ENCODE results near the gene ST8SIA6.
A peak's percentile ranks its signal among the peaks of the same experiment; 100 is the strongest.
"Not testable (repeated sequence)": the region's sequence is repeated elsewhere in the genome, so short reads cannot be mapped to it uniquely, and the experiment has no call there.

The ST8SIA6 gene

DNA sequence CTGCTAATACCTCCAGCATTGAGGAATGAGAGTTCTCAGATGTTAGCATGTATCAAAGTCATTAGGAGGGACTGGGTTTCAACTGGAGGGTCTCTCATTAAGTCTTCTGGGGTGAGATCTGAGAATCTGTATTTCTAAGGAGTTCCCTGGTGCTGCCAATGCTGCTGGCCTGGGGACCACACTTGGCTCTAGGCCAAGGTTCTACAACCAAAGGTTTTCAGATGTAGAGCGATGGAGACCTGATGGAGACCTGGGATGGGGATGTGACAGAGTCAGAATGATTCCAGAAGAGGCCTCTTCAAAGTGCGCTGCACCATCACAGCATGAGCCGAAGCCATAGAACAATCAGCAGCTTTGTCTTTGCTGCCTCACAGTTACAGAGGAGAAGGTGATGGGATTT is 27.2 kb downstream of the ST8SIA6 start:
- DNase-seq (ENCODE audit: low spot score) = no peak

DNA sequence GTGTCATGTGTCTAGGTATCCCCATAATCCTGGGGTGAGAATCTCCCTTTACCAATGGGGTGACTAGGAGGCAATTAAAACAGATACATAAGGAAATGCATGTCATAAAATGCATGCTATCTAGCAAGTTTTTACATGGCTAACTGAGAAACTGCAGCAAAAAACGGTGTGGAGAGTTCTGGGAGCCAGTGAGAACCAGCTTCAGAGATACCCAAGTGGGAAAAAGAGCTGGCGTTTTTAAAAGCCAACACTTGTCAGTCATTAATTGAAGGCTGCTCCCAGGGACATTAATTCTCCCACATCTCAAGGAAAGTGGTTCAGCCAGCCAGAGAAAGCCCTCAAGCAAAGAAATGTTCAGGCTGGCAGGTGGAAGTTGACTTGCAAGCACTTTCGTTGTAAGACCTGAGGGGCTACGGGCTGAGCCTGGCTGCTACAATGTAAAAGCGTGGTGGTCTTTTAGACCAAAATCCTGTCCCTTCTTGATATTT is 28.1 kb downstream of the ST8SIA6 start:
- DNase-seq (ENCODE audit: low spot score) = no peak

DNA sequence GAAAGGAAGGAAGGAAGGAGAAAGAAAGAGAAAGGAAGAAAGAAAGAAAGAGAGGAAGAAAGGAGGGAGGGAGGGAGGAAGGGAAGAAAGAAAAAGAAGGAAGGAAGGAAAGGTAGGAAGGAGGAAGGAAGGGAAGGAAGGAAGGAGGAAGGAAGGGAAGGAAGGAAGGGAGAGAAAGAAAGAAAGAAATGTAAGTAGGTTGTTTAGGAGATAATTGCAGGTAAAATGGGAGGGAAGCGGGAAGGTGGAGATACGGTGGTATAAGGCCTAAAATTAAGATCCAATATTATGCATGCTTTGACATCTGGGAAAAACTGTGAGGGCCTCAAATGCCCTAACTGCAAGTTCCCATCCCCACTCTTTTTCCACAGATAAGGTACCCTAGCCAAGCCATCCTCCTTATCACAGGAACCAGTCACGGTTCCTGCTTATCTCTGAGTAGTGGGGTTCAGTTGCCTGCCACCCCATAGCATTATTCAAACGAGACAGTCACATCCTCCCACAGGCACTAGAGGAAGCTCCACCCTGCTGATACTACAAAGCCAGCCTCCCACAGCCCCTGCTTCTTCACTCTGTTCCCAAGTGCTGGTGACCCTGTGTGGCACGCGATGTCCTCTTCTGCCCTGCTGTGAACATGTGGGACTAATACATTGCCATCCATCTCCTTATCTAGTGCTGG is 28.7 kb downstream of the ST8SIA6 start:
- DNase-seq (ENCODE audit: low spot score) = no peak

DNA sequence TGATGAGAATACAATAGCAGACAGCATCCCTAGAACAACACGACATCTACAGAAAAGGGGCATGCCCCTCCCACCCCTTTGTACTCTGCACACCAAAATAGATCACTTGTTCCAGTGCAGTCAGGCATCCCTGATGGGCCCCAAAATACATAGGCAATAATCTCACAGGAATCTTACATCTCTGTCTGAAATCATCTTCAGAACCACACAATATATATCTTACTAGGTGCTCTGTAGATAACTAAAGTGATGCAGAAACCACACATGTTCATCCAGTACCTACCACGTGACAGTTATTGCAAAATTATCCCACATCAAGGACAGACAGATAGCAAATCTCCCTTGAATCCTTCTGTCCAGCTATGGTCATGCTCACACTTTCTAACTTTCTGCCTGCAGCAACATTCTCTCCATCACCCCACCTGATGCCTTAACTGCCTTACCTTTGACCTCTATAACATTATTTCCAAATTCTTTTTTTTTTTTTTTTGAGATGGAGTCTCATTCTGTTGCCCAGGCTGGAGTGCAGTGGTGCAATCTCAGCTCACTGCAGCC is 30.7 kb downstream of the ST8SIA6 start:
- no peak for DNase-seq (ENCODE audit: low spot score)

DNA sequence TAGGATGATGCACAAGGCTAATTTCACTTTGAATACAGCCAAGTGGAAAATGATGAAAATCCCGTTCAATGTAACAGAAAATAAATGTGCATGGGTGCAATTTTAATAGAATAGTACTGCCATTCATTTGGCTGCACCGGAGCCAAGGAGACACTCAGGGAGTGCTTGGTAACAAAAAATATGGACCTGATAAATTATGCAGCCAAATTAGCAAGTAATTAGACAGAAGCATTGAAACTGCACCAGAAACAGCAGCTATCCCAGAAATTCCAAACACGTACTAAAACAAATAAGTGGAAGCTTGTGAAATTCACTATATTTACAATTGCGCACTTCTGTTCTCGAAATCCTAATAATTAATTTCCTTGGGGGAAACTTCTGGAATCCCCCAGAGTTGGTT is 31.5 kb downstream of the ST8SIA6 start:
- no peak for DNase-seq (ENCODE audit: low spot score)

DNA sequence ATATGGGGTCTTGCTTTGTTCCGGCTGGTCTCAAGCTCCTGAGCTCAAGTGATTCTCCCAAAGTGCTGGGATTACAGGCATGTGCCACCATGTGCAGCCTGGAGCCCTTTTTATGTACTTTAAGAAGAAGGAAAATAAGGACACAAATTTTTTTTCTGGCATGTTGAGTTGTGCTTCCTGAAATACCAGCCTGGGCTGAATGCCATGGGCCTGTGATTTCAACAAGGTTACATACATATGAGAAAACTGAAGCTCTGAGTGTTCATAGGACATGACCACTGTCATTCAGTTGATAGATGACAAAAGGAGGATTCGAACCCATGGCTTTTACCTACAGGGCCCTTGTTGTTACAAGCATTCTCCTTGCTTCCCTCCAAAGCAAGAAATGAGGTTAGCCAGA is 36.1 kb downstream of the ST8SIA6 start:
- no peak for DNase-seq (ENCODE audit: low spot score)

DNA sequence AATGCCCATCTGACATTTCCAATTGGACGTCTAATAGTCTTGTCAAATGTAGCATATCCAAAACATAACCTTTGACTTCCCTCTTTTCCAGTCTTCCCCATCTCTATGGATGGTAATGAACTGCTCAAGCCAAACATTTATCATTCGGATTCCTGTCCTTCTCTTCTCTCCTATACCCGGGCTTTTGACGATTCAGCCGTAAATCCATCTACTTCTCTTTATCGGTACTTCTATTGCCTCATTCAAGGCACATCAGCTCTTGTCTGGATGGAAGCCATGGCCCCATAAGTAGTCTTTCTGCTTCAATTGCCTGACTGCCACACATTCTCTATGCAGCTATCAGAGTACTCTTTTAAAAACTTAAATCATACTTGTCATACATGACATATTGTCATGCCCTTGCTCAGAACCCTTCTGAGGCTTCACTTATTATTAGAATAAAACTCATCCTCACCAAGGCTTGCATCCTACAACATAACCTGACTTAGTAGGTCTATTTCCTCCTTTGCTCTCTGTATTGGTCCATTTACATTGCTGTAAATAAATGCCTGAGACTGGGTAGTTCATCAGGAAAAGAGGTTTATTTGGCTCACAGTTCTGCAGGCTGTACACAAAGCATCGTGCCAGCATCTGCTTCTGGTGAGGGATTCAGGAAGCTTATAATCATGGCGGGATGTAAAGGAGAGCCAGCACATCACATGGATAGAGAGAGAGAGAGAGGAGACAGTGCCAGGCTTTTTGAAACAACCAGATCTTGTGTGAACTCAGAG is 37.8 kb downstream of the ST8SIA6 start:
- no peak for DNase-seq (ENCODE audit: low spot score)

DNA sequence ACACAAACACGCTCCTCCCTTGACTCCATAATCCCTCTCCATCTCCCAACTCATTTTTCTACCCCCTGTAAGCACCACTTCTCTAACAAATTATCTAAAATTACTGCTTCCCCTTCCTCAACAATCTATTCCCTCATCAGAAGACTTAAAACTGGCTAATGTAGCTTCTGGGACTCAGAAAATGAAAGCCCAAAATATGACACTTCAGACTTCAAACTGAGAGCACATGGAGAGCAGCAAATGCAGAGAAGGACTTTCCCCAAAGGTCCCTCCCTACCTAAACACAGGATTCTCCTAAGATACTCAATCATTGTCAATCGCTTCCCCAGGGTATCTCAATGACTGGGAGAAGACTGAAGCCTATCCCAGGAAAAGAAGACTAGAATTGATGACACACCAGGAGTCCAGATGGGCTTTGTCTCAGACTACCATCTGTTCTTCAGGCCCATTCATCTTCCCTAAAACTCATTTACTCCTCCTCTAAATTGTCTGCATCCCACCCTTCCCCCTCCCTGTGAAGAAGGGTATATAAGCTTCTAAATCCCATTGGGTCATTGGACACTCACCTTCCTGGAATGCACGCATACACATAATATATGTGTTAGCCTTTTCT is 39.2 kb downstream of the ST8SIA6 start:
- DNase-seq (ENCODE audit: low spot score) = no peak

DNA sequence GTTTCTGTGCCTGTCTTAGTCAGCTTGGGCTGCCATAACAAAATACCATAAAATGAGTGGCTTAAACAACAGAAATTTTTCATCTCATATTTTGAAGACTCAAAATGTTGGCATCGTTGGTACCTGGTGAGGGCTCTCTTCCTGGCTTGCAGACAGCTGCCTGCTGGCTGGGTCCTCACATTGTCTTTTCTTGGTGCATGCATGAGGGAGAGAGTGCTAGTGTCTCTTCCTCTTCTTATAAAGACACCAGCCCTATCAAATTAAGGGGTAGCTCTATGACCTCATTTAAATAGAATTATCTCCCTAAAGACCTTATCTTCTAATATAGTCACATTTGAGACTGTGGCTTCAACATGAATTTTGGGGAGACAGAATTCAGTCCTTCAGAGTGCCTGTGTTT is 39.9 kb downstream of the ST8SIA6 start:
- no peak for DNase-seq (ENCODE audit: low spot score)

DNA sequence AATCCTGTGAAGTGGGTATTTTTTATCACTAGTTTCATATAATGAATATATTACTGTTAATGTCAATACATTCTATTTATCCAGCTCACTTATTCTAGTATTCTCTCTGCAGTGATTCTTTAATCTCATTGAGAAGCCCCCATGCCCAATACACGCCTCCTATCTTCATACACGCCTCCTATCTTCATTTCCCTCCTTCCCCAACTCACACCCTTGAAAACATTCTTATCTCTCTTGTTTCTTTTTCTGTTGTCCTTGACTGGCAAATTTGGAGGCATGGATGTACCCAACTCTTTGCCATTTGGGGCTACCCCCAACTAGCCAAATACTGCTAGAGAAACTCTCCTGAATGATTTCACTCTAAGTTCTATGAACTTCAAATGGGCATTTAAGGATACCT is 40.5 kb downstream of the ST8SIA6 start:
- DNase-seq (ENCODE audit: low spot score) = no peak

DNA sequence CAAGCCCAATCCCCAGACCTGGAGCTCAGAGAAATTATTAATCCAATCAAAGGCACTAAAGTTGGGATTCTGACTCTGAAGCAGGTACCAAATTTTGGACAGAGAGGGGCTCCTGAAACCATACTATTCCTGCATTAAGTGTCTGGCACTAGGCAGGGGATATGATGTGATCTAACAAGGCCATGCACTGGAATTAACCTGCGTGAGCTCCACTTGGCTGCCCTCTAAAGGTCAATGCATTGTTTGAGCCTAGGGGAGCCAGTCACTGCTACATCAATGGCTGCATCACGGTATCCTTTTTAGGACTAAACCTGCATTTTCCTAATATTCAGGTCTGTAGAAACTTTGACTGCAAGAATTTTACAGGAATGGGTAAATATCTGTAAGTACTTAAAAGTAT is 42.1 kb downstream of the ST8SIA6 start:
- no peak for DNase-seq (ENCODE audit: low spot score)

DNA sequence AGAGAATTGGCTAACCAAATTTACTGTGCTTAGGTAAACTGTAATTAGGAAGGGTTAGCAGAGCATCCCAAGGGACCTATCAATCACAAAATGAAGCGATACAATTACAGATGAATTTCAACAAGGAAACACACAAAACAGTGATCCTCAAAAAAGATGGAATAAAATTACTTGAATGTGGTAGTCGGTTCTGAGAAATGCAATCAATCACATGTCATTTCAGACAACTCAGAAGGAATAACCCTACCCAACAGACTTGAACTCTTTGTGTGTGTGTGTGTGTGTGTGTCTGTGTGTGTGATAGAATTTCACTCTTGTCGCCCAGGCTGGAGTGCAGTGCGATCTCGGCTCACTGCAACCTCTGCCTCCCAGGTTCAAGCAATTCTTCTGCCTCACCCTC is 43.5 kb downstream of the ST8SIA6 start:
- DNase-seq (ENCODE audit: low spot score) = no peak

DNA sequence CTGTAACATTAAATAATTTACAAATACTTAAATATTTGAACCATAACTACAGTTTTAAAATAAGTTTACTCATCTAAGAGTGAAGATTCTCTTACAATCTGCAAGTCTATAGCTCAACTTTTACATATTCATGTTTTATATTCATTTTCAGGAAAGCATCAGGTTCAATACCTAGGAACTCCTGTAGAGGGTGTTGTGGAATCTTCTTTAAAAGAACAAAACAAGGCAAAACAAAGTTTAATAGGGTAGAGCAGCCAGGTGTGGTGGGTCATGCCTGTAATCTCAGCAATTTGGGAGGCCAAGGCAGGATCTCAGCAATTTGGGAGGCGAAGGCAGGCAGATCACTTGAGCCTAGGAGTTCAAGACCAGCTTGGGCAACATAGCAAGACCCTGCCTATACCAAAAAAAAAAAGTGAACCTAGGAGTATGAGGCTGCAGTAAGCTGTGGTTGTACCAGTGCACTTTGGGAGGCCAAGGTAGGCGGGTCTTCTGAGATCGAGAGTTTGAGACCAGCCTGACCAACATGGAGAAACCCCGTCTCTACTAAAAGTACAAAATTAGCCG is 45.1 kb downstream of the ST8SIA6 start:
- DNase-seq (ENCODE audit: low spot score) = no peak

DNA sequence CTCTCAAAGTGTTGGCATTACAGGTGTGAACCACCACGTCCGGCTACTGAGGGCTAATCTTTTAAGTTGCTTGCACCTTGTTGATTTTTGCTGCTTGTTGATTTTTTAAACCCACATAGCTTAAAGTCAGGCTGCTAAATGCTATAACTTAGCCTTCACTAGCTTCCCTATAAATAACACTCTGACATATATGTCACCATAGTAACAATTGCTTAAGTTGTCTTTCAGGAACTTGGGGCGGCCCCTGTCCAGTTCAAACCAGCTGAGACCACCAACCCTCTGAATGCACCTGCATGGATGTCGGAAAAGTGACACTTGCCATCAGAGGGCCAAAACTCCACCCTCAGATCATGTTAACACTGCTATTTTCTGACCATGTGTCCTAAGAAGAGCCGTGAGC is 47.3 kb downstream of the ST8SIA6 start:
- DNase-seq (ENCODE audit: low spot score) = no peak

DNA sequence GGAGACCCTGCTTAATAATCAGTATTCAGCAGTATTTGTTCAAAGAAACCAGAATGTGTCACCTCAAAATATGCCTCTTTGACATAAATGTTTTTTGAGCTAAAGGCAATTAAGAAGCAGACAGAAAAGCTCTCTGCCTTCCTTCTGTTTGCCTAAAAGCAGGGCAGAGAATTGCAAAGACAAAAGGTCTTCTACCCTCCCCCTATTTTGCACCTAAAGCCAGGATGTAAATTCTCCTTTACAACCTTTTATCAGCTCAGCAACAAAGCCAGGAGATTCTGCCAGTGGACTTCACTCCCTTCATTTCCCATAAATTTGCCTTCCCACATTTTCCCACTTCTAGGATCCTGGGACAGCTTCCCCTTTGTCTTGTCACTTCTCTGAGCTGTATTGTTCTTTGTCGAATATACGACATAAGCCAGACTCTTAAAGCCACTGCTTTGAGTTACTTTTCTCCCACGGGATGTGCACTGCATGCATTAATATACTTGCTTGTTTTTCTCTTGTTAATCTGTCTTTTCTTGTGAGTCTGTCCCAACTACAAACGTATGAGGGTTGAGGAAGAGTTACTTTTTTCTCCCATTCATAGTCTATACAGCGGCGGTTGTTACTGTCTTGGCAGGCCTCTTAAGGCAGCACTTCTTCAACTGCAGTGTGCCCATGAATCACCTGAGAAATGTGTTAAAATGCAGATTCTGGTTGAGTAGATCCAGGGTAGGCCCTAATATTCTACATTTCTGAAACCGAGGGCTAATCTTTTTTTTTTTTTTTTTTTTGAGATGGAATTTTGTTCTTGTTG is 48.2 kb downstream of the ST8SIA6 start:
- DNase-seq (ENCODE audit: low spot score) = no peak

DNA sequence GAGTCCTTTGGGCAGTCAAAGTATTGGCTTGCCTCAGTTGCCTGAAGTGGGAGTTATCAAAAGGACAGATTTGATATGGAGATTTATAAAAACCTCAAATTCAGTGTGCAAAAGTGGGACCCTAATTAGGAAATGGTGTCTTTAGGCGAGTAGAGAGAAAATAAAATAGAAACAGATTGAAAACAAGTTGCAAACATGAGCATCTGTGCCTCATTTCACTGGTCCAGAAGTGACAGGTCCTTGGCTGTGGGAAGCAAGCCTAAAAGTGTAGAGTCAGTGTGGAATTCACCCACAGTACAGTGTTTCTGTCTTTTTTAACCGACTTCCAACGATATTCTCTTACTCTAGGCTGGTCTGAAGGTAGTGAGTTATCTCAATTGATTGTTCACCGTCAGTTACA is 51.2 kb downstream of the ST8SIA6 start:
- no peak for DNase-seq (ENCODE audit: low spot score)

DNA sequence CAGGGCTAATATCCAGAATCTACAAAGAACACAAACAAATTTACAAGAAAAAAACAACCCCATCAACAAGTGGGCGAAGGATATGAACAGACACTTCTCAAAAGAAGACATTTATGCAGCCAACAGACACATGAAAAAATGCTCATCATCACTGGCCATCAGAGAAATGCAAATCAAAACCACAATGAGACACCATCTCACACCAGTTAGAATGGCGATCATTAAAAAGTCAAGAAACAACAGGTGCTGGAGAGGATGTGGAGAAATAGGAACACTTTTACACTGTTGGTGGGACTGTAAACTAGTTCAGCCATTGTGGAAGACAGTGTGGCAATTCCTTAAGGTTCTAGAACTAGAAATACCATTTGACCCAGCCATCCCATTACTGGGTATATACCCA is 52.4 kb downstream of the ST8SIA6 start:
- not testable (repeated sequence) for DNase-seq (ENCODE audit: low spot score)

DNA sequence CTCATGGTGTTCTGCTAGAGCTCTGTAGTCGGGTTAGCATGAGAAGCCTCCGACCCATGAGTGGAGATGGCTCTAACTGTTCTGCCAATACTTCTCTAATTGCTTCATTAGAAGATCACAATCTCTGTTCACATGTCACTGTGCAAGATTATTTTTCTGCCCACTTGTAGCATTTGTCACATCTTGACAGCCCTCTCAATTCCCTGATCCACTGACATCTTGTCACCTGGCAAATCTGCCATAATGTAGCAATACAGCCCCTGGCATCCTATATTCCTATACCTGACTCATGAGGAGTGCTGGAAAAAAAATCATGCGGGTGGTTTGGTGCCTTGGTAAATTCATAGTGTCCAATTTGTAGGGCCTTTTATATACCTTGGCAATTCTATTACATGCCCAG is 58.4 kb downstream of the ST8SIA6 start:
- DNase-seq (ENCODE audit: low spot score) = no peak

DNA sequence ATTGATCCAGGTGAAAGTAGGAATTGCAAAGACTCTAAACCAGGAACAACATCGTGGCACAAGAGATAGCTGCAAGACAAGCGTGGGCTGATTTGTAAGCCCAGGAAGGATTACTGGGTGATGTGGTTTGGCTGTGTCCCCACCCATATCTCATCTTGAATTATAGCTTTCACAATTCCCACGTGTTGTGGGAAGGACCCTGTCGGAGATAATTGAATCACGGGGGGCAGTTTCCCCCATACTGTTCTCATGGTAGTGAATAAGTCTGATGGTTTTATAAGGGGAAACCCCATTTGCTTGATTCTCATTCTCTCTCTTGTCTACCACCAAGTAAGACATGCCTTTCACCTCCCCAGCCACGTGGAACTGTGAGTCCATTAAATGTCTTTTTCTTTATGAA is 59.5 kb downstream of the ST8SIA6 start:
- DNase-seq (ENCODE audit: low spot score) = no peak

DNA sequence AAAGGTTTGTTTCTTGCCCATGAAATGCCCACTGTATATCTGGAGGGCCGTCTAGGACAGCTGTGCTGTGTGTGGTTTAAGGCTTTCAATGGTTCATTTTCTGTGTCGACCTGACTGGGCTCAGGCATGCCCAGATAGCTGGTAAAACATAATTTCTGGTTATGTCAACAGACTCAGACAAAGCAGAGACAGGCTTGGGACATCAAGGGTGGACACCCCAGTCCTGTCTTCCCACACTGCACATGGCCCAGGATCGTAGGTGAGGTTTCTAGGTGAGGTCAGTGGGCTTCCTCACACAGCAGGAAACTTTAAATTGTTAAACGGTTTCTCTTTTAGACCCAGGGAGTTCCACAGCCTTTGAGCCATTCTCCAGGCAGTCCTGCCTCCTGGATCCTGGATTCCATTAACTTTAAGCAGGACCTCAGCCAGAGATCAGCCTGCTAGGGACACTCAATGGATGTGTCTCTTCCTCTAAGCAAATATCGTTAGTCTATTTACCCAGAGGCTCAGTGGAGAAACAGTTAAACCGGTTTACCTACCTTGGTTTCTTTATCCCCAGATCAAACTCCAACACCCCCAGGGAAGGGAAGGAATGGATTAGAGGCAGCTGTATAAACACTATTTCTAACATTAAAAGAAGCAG is 66.4 kb downstream of the ST8SIA6 start:
- peak; percentile 4 for DNase-seq (ENCODE audit: low spot score)

DNA sequence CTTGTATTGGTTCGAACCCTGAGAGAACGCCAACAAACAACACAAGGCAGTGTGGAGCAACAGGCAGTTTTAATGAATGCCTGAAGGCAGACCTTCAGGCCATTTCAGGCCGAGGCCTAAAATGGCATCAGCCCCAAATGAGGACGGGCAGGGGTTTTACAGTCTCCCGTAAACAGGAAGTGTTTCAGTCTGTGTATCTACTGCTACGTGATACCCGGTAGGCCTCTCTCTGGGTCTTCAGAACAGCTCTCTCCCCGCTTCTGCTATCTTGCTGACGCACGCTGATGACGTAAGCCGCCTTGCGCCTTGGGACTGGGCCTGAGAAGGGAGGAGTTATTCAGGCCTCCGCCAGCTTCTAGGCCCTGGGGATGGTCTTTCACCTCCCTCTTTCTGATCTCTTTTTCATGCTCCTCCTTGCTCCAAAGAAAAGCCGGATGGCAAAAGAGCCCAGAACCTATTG is 67.7 kb downstream of the ST8SIA6 start:
- DNase-seq (ENCODE audit: low spot score) = no peak
